Ovary (tissue), 9 donors: ENCODE results near the gene SP3. TPM values are rescaled to one million over a fixed set of nuclear protein-coding genes. Genes with fewer than 3 reads are reported as not detected.

Experiments used
- DNase-seq, 5 donors: peaks; one replicate each; pipeline ENCODE4 v3.0.0-alpha.2; 2019 to 2020
- H3K27ac ChIP-seq, 2 donors: fragments of 200-600 bp; one replicate each; pipeline versions ENCODE4 v1.5.1 to v1.8.0; 2019 to 2022
- H3K27me3 ChIP-seq: fragments of 200-600 bp; one replicate; pipeline ENCODE4 v1.8.0; 2022
- H3K36me3 ChIP-seq: fragments of 200-600 bp; sonication (generic); one replicate; pipeline ENCODE4 v1.5.1; 2019
- H3K4me1 ChIP-seq: one replicate; pipeline ENCODE4 v1.8.1; 2013; ENCODE audit warnings: mild to moderate bottlenecking, moderate library complexity; ENCODE audit not compliant: insufficient read depth
- H3K4me3 ChIP-seq: fragments of 200-600 bp; sonication (generic); one replicate; pipeline ENCODE4 v1.5.1; 2017
- H3K9me3 ChIP-seq, 2 donors: fragments of 200-600 bp in 1 of 2; sonication (generic) in 1 of 2; one replicate each; pipeline versions ENCODE4 v1.5.1 to v1.8.1; 2013 to 2019; ENCODE audit warnings: mild to moderate bottlenecking in 1 of 2, moderate library complexity in 1 of 2
- EP300 ChIP-seq: sonication (generic); formaldehyde crosslinking; IDR thresholded peaks from one replicate; pipeline ENCODE4 v1.6.1; 2017; ENCODE audit warnings: antibody characterized with exemption
- POLR2A ChIP-seq: fragments of 450-650 bp; IDR thresholded peaks from one replicate; pipeline ENCODE4 v1.6.1; 2017; ENCODE audit warnings: antibody characterized with exemption, mild to moderate bottlenecking, moderate library complexity
- WGBS, 3 donors: extraction: QIAGEN DNeasy Blood & Tissue Kit in 1 of 3; methylation state at CpG; one replicate each; pipeline versions ENCODE4 v1.1.5 to v1.1.7; 2013 to 2017; 5-methylcytosine and 5-hydroxymethylcytosine counted together
- intact Hi-C, 4 donors: fragments of 100-400 bp; cut with DNase I; formaldehyde crosslinking; loops; one replicate each; pipeline versions ENCODE4 v1.11.0 to v1.15.1; 2022 to 2023
- polyA plus RNA-seq, 2 donors: library from polyadenylated mRNA; stranded (reverse); fragments of 200-250 nt in 1 of 2; fragments of 350-450 nt in 1 of 2; fragmentation: Illumina TruSeq in 1 of 2; extraction: RNeasy Lipid Tissue Mini Kit (QIAGEN cat#74804) in 1 of 2; gene quantifications; one replicate each; pipeline ENCODE4 v1.2.3, GENCODE V29; 2013 to 2014
- total RNA-seq, 7 donors: library from RNA; depleted of rRNA in 2 of 7; stranded (reverse); fragments of >200 nt in 2 of 7; fragmentation: NEBNext Ultra II Directional in 3 of 7; extraction: Animal tissue kit (Norgen Biotek cat#: 25700) in 3 of 7; gene quantifications; one replicate each; pipeline versions ENCODE4 v1.1.0 to v1.2.4, GENCODE V29; 2016 to 2023
- TF ChIP-seq, protein P1 (sequence below), 3 donors: fragments of 450-650 bp in 2 of 3; fragments of 200-600 bp in 1 of 3; IDR thresholded peaks; one replicate each; pipeline versions ENCODE4 v1.5.1 to v1.8.0; 2016 to 2022; ENCODE audit warnings: antibody characterized with exemption in 3 of 3, mild to moderate bottlenecking in 1 of 3
- donor health status: DM: no; HTN: no; CAD: no; lungs with moderate emphysema.
- donor health status: DM: no; HTN: no; CAD: no.
- donor health status: Bipolar disorder and iron deficiency.
- donor health status: DM: yes; HTN: yes; CAD: no.
- donor health status: DM: no; HTN: no; CAD: no.
- donor health status: DM: yes; HTN: yes; CAD: no.

The SP3 gene
- total and polyA plus RNA-seq, 9 donors = 35.4 to 131 (median 88.3) TPM

DNA sequence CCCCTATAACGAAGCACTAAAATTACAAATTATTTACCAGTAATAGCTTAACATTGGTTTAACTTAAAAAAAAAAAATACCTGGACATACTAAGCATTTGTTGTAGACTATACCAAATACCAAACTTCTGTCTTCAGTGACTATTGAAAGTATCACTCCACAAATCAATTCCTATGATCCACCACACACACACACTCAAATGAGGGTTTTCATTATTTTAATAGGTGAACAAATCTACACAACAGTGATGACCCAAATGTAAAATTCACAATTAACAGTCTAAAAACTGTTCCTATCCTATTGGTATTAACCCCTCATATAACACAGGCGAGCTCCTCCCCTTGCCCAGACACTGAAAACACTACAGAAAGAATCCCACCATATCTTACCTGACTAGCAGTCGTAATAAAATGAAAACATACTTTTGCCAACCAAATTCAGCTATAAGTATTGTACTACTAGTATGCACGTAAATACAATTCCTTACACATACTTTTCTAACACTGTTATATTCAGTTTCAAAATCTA is 2.5 kb downstream of the SP3 start:
- H3K27me3 ChIP-seq = no peaks in the 10 kb centered on the region
- no peak for DNase-seq
- intact Hi-C loops = loop anchor here in 3 of 4 donors (5.0 to 10.0 kb wide), 2 partner anchors 52 to 65 kb away; no protein-coding TSS in a partner anchor
- TF ChIP-seq, protein P1, sequence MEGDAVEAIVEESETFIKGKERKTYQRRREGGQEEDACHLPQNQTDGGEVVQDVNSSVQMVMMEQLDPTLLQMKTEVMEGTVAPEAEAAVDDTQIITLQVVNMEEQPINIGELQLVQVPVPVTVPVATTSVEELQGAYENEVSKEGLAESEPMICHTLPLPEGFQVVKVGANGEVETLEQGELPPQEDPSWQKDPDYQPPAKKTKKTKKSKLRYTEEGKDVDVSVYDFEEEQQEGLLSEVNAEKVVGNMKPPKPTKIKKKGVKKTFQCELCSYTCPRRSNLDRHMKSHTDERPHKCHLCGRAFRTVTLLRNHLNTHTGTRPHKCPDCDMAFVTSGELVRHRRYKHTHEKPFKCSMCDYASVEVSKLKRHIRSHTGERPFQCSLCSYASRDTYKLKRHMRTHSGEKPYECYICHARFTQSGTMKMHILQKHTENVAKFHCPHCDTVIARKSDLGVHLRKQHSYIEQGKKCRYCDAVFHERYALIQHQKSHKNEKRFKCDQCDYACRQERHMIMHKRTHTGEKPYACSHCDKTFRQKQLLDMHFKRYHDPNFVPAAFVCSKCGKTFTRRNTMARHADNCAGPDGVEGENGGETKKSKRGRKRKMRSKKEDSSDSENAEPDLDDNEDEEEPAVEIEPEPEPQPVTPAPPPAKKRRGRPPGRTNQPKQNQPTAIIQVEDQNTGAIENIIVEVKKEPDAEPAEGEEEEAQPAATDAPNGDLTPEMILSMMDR (IDR thresholded peaks at IDR 0.05) = no peak
- TF ChIP-seq EP300 = no peak
- TF ChIP-seq POLR2A = no peak
- H3K9me3 ChIP-seq = no peaks in the 10 kb centered on the region
- H3K4me3 ChIP-seq = peak overlapping the region; percentile 95
- no peak overlapping the region for H3K27ac ChIP-seq
- no peaks in the 10 kb centered on the region for H3K36me3 ChIP-seq
- WGBS, 3 donors = 28 to 29% (median 28%) methylated on average over 4 of the region's 4 CpGs
- peaks cover 7% of the 10 kb centered on the region for H3K4me1 ChIP-seq

DNA sequence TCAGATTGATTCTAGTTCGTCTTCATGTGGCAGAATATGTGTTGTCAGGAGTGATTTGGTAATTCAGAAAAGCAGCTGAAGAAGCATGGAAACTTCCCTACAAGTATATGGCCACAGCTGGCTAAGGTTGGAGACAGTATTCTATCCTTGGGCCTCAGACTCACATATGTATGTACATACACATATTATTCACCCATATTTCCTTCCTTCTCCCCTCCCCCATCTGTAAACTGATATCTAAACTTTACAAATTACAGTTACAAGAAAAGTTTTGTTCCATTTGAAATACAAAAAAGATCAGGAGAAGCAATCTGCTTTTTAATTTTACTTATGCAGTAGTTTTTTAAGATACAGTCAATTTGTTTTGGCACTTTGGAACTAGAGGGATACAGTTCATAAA is 3.1 kb downstream of the SP3 start:
- Histone ChIP-seq H3K27ac (no peak overlapping the region), H3K9me3 (no peaks in the 10 kb centered on the region), H3K4me1 (peaks cover 7% of the 10 kb centered on the region), H3K27me3 (no peaks in the 10 kb centered on the region), H3K4me3 (peak overlapping the region; percentile 95), H3K36me3 (no peaks in the 10 kb centered on the region)
- TF ChIP-seq EP300 = no peak
- TF ChIP-seq, protein P1 (IDR thresholded peaks at IDR 0.05) = no peak
- no peak for TF ChIP-seq POLR2A
- no peak for DNase-seq
- WGBS, 3 donors = 69 to 74% (median 72%) methylated on average over 1 of the region's 1 CpG
- intact Hi-C loops = loop anchor here in 3 of 4 donors (5.0 to 10.0 kb wide), 2 partner anchors 53 to 65 kb away; no protein-coding TSS in a partner anchor

DNA sequence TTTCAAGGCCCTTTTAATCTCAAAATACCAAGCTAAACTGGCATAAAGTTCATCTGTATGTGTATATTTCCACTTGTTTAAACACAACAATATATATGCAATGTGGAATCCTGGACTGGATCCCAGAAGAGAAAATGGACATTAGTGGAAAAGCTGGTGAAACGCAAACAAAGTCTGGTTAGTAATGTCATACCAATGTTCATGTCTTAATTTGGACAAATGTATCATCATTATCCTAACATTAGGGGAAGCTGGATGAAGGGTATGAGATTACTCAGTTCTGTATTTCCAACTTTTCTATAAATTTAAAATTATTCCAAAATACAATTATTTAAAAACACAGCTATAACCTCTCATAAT is 3.8 kb downstream of the SP3 start:
- no peak for TF ChIP-seq EP300
- TF ChIP-seq, protein P1 (IDR thresholded peaks at IDR 0.05) = no peak
- TF ChIP-seq POLR2A = no peak
- H3K4me1 ChIP-seq = peaks cover 5% of the 10 kb centered on the region
- WGBS, 3 donors = 95 to 97% (median 96%) methylated on average over 1 of the region's 1 CpG

DNA sequence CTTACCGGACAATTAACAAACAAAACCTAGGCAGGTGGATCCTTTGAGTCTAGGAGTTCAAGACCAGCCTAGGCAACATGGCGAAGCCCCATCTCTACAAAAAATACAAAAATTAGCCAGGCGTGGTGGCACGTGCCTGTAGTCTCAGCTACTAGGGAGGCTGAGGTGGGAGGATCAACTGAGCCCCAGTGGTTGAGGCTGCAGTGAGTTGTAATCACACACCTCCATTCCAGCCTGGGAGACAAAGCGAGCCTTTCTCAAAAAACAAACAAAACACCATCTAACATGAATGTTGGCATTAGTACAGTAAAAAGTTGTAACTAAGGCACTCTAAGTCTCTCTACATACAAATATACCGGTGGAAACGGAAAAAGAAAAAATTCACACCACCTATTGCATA is 5.3 kb downstream of the SP3 start:
- Histone ChIP-seq H3K4me3 (no peak overlapping the region), H3K9me3 (no peaks in the 10 kb centered on the region), H3K27ac (no peak overlapping the region), H3K4me1 (peaks cover 4% of the 10 kb centered on the region), H3K27me3 (no peaks in the 10 kb centered on the region), H3K36me3 (no peaks in the 10 kb centered on the region)
- 94 to 97% (median 97%) methylated on average over 7 of the region's 7 CpGs for WGBS, 3 donors
- intact Hi-C loops = loop anchor here in 3 of 4 donors (5.0 to 10.0 kb wide), 3 partner anchors 55 to 565 kb away; no protein-coding TSS in a partner anchor
- TF ChIP-seq POLR2A (no peak), EP300 (no peak)
- TF ChIP-seq, protein P1 (IDR thresholded peaks at IDR 0.05) = no peak
- DNase-seq = no peak

More for the DNA sequence above, 3.8 kb downstream of the SP3 start:
- intact Hi-C loops = loop anchor here in 3 of 4 donors (5.0 to 10.0 kb wide), 2 partner anchors 53 to 66 kb away; no protein-coding TSS in a partner anchor
- Histone ChIP-seq H3K27ac (no peak overlapping the region), H3K9me3 (no peaks in the 10 kb centered on the region), H3K36me3 (no peaks in the 10 kb centered on the region), H3K27me3 (no peaks in the 10 kb centered on the region), H3K4me3 (no peak overlapping the region)
- DNase-seq = no peak
